Peyer's patch (tissue), 4 donors: ENCODE results near the gene SLC38A11.

Source experiments
- POLR2A ChIP-seq, 2 donors: fragments of 450-650 bp; IDR thresholded peaks; one replicate each; pipeline ENCODE4 v1.5.1; 2017; ENCODE audit warnings: antibody characterized with exemption in 2 of 2, mild to moderate bottlenecking in 2 of 2, moderate library complexity in 2 of 2
- TF ChIP-seq, protein P1 (sequence below), 6 experiments: fragments of 450-650 bp in 4 of 6; fragments of 200-600 bp in 2 of 6; sonication (generic) in 1 of 6; IDR thresholded peaks; one replicate each; pipeline ENCODE4 v1.5.1; 2017 to 2019; ENCODE audit warnings: antibody characterized with exemption in 6 of 6, mild to moderate bottlenecking in 3 of 6, moderate library complexity in 1 of 6

DNA sequence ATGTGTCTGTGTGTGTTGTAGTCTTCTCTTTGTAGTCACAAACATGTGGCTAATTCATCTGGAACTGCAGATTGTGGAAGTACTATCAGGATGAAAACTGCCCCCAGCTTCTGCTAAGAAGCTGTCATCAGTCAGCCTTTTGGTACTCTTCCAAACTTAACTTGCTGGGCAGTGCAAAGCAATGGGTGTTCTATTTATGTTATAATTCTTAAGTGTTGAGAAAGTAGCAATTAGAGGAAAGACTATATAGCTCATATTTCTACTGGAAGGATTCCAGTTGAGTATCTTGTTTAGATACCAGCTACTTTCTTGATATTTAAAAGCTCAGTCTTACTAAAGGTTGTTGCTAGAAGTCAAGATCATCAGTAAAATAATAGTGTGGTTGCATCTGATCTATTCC lies 52.1 kb downstream of the SLC38A11 start:
- TF ChIP-seq, protein P1, sequence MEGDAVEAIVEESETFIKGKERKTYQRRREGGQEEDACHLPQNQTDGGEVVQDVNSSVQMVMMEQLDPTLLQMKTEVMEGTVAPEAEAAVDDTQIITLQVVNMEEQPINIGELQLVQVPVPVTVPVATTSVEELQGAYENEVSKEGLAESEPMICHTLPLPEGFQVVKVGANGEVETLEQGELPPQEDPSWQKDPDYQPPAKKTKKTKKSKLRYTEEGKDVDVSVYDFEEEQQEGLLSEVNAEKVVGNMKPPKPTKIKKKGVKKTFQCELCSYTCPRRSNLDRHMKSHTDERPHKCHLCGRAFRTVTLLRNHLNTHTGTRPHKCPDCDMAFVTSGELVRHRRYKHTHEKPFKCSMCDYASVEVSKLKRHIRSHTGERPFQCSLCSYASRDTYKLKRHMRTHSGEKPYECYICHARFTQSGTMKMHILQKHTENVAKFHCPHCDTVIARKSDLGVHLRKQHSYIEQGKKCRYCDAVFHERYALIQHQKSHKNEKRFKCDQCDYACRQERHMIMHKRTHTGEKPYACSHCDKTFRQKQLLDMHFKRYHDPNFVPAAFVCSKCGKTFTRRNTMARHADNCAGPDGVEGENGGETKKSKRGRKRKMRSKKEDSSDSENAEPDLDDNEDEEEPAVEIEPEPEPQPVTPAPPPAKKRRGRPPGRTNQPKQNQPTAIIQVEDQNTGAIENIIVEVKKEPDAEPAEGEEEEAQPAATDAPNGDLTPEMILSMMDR (IDR thresholded peaks at IDR 0.05) = no peak
- no peak for TF ChIP-seq POLR2A (IDR thresholded peaks at IDR 0.05)
